Thoracic aorta (tissue), 2 donors: Measurements from ENCODE around the gene NUDT22. TPM values are rescaled to one million over a fixed set of nuclear protein-coding genes. Genes with fewer than 3 reads are reported as not detected.
A peak's percentile ranks its signal among the peaks of the same experiment; 100 is the strongest.

ENCODE experiments used
- ATAC-seq: fragments of 150-250 bp; one replicate; pipeline ENCODE4 v1.8.0; 2017; ENCODE audit warnings: low read depth; ENCODE audit not compliant: insufficient number of reproducible peaks, low FRiP score
- DNase-seq: peaks from one replicate; pipeline ENCODE4 v3.0.0-alpha.2; 2020; ENCODE audit warnings: low spot score
- H3K27ac ChIP-seq, 2 donors: fragments of 200-600 bp; sonication (generic); 1 replicate in 1 of 2; 2 replicates in 1 of 2; pipeline ENCODE4 v1.5.1; 2016; ENCODE audit warnings: mild to moderate bottlenecking in 2 of 2, moderate library complexity in 2 of 2
- H3K27me3 ChIP-seq: fragments of 200-600 bp; sonication (generic); replicated peaks from 2 replicates; pipeline ENCODE4 v1.6.0; 2016; ENCODE audit warnings: mild to moderate bottlenecking; ENCODE audit not compliant: insufficient read depth
- H3K36me3 ChIP-seq: fragments of 200-600 bp; sonication (generic); one replicate; pipeline ENCODE4 v1.5.1; 2016
- H3K4me1 ChIP-seq, 2 donors: fragments of 200-600 bp; sonication (generic); 1 replicate in 1 of 2; 2 replicates in 1 of 2; pipeline versions ENCODE4 v1.5.1 to v1.6.0; 2016; ENCODE audit warnings: low read depth in 2 of 2, mild to moderate bottlenecking in 1 of 2; ENCODE audit not compliant: control insufficient read depth in 1 of 2
- H3K4me3 ChIP-seq: fragments of 200-600 bp; sonication (generic); 2 replicates; pipeline ENCODE4 v1.5.1; 2016; ENCODE audit warnings: mild to moderate bottlenecking
- H3K9me3 ChIP-seq: fragments of 200-600 bp; sonication (generic); 2 replicates; pipeline ENCODE4 v1.5.1; 2016
- total RNA-seq, 2 donors: library from RNA; depleted of rRNA; stranded (reverse); fragments of >200 nt; gene quantifications; one replicate each; pipeline versions ENCODE4 v1.1.0 to v1.2.3, GENCODE V29; 2016
- TF ChIP-seq, protein P1 (sequence below): fragments of 200-600 bp; sonication (generic); IDR thresholded peaks from one replicate; pipeline ENCODE4 v1.5.1; 2019; ENCODE audit warnings: antibody characterized with exemption

The NUDT22 gene
- total RNA-seq, 2 donors from 2014 or later, result 52.3 to 61.6 TPM

GRCh38 chr11:64232182-64232966 lies 6.3 kb downstream of the NUDT22 start:
- peaks cover 31 to 68% of the 10 kb centered on the region in 2 donors for H3K4me1 ChIP-seq
- DNase-seq (no peak), ATAC-seq (no peak)
- TF ChIP-seq, protein P1, sequence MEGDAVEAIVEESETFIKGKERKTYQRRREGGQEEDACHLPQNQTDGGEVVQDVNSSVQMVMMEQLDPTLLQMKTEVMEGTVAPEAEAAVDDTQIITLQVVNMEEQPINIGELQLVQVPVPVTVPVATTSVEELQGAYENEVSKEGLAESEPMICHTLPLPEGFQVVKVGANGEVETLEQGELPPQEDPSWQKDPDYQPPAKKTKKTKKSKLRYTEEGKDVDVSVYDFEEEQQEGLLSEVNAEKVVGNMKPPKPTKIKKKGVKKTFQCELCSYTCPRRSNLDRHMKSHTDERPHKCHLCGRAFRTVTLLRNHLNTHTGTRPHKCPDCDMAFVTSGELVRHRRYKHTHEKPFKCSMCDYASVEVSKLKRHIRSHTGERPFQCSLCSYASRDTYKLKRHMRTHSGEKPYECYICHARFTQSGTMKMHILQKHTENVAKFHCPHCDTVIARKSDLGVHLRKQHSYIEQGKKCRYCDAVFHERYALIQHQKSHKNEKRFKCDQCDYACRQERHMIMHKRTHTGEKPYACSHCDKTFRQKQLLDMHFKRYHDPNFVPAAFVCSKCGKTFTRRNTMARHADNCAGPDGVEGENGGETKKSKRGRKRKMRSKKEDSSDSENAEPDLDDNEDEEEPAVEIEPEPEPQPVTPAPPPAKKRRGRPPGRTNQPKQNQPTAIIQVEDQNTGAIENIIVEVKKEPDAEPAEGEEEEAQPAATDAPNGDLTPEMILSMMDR, result no peak
- no peak overlapping the region for H3K27ac ChIP-seq
- no peaks in the 10 kb centered on the region for H3K9me3 ChIP-seq
- peaks cover 2% of the 10 kb centered on the region for H3K36me3 ChIP-seq
- no peaks in the 10 kb centered on the region for H3K27me3 ChIP-seq
- no peak overlapping the region for H3K4me3 ChIP-seq

GRCh38 chr11:64232967-64233315 lies 6.9 kb downstream of the NUDT22 start:
- H3K36me3 ChIP-seq, result peaks cover 8% of the 10 kb centered on the region
- H3K4me3 ChIP-seq, result no peak overlapping the region
- no peaks in the 10 kb centered on the region for H3K27me3 ChIP-seq
- peaks cover 31 to 62% of the 10 kb centered on the region in 2 donors for H3K4me1 ChIP-seq
- TF ChIP-seq, protein P1, result no peak
- DNase-seq (no peak), ATAC-seq (no peak)
- no peak overlapping the region for H3K27ac ChIP-seq
- no peaks in the 10 kb centered on the region for H3K9me3 ChIP-seq

DNA sequence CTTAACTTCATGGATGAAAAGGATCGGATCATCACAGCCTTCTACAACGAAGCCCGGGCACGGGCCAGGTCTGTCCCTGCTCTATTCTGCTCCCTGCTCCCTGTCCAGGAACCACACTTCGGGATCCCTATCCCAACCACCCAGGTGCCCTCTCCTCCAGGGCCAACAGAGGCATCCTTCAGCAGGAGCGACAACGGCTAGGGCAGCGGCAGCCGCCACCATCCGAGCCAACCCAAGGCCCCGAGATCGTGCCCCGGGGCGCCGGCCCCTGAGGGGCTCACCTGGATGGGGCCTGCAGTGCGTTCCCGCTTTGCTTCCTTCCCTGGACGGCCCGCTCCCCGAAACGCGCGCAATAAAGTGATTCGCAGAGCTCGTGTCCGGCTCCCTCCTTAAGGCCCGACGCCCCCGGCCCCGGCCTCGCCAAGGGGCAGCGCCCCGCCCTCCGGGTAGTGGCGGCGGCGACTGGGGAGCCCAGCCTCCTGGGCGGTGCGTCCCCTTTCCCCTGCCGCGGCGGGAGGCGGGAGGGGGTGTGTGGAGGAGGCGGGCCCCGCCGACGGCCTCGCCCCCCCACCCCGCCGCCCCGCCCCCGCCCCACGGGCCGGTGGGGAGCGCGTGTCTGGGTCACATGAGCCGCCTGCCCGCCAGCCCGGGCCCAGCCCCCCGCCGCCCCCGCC lies 8.0 kb downstream of the NUDT22 start, which contains the start of gene VEGFB:
Gene VEGFB, plus strand, starts transcription at position 672 of the 674 bp plus-strand sequence. CDS start 250 bp downstream, outside the sequence.
- peak within 1 kb of the TSS; percentile 88 for H3K4me3 ChIP-seq
- ATAC-seq, result no peak
- DNase-seq, result no peak
- no peaks in the 10 kb centered on the region for H3K27me3 ChIP-seq
- H3K9me3 ChIP-seq, result no peaks in the 10 kb centered on the region
- peaks cover 11% of the 10 kb centered on the region for H3K36me3 ChIP-seq
- peak within 1 kb of the TSS; percentile 85 to 91 for H3K27ac ChIP-seq
- TF ChIP-seq, protein P1, result no peak
- H3K4me1 ChIP-seq, result peaks cover 31 to 54% of the 10 kb centered on the region in 2 donors

GRCh38 chr11:64234647-64235379 lies 8.7 kb downstream of the NUDT22 start:
- TF ChIP-seq, protein P1, result no peak
- Histone ChIP-seq H3K4me1 (peaks cover 25 to 49% of the 10 kb centered on the region in 2 donors), H3K27ac (peak overlapping the region; percentile 85 to 91), H3K4me3 (peak overlapping the region; percentile 88), H3K9me3 (no peaks in the 10 kb centered on the region), H3K36me3 (peaks cover 11% of the 10 kb centered on the region), H3K27me3 (no peaks in the 10 kb centered on the region)
- no peak for DNase-seq
- ATAC-seq, result no peak
